ENCODE results near the gene DLGAP1. TPM values are rescaled to one million over a fixed set of nuclear protein-coding genes. Genes with fewer than 3 reads are reported as not detected.

Gene DLGAP1
- total and polyA plus RNA-seq, 10 donors = 0.11 to 6.0 (median 2.1) TPM

DNA sequence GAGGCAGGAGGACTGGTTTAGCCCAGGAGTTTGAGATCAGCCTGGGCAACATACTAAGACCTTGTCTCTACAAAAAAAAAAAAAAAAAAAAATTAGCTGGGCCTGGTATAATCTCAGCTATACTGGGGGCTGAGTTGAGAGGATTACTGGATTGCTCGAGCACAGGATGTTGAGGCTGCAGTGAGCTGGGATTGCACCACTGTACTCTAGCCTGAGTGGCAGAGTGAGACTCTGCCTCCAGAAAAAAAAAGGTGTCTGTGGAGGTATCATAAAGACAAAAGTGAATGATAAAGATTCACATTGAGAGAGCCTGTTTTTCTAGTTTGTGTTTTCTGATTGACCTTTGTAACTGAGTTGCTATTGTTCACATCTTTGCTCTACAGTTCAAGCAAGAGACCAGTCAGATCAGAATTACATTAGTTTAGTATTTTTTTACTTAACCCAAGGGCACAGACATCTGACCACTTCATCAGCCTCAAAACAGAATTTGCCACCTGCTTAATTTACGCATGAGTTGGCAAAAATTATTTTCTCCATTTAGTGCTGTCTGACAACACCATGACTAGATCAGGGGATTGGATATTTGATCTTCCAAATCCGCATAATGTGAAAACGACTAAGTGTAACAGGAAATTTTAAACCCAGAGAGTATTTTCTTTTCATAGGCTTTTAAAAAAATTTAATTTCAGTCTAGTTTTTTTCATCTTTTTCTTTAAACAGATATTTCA lies 734.1 kb downstream of the DLGAP1 start:
- Histone ChIP-seq H3K36me3 (no peaks in the 10 kb centered on the region), H3K4me1 (peaks cover 0 to 42% (median 11%) of the 10 kb centered on the region in 6 donors), H3K4me3 (no peak overlapping the region), H3K27me3 (replicated peaks in 1 of 7) (no peaks in the 10 kb centered on the region), H3K27ac (no peak overlapping the region), H3K9me3 (no peaks in the 10 kb centered on the region)
- intact Hi-C loops (cut with DNase I; ENCODE audit: low total_unique reads) = no loop called here
- WGBS, 5 donors = 74 to 86% (median 81%) methylated on average over 4 of the region's 4 CpGs
- DNase-seq = no peak
- TF ChIP-seq POLR2AphosphoS5 (IDR thresholded peaks at IDR 0.05) = no peak
- TF ChIP-seq, protein P1, sequence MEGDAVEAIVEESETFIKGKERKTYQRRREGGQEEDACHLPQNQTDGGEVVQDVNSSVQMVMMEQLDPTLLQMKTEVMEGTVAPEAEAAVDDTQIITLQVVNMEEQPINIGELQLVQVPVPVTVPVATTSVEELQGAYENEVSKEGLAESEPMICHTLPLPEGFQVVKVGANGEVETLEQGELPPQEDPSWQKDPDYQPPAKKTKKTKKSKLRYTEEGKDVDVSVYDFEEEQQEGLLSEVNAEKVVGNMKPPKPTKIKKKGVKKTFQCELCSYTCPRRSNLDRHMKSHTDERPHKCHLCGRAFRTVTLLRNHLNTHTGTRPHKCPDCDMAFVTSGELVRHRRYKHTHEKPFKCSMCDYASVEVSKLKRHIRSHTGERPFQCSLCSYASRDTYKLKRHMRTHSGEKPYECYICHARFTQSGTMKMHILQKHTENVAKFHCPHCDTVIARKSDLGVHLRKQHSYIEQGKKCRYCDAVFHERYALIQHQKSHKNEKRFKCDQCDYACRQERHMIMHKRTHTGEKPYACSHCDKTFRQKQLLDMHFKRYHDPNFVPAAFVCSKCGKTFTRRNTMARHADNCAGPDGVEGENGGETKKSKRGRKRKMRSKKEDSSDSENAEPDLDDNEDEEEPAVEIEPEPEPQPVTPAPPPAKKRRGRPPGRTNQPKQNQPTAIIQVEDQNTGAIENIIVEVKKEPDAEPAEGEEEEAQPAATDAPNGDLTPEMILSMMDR (IDR thresholded peaks at IDR 0.05 in 8 of 11, conservative IDR thresholded peaks at IDR 0.05 in 3 of 11) = no peak
- no peak for TF ChIP-seq POLR2A (IDR thresholded peaks at IDR 0.05)

DNA sequence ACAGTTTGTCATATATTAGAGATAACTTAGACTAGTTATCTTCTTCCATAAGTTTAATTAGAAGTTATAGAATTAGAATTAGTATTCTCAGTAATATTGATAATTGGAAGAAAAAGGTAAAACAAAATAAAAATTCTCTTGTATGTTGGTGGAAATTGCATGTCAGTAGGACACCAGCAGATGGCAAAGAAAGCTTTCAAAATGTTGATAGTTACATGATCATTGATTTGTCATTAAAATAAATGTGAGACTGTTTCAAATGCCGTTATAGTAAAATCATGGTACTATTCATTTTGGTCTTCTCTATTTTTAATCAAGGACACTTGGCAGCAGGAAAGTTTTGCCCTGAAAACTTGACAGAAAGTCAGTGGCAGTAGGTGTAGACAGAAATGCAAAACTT lies 734.9 kb downstream of the DLGAP1 start:
- H3K4me1 ChIP-seq = peaks cover 0 to 34% (median 7%) of the 10 kb centered on the region in 6 donors
- H3K27me3 ChIP-seq (replicated peaks in 1 of 7) = no peaks in the 10 kb centered on the region
- intact Hi-C loops (cut with DNase I; ENCODE audit: low total_unique reads) = no loop called here
- H3K36me3 ChIP-seq = no peaks in the 10 kb centered on the region
- TF ChIP-seq POLR2A (IDR thresholded peaks at IDR 0.05) (no peak), POLR2AphosphoS5 (IDR thresholded peaks at IDR 0.05) (no peak)
- TF ChIP-seq, protein P1 (IDR thresholded peaks at IDR 0.05 in 8 of 11, conservative IDR thresholded peaks at IDR 0.05 in 3 of 11) = no peak
- 77 to 100% (median 82%) methylated on average over 1 of the region's 1 CpG for WGBS, 5 donors
- DNase-seq = no peak
- no peak overlapping the region for H3K4me3 ChIP-seq
- no peaks in the 10 kb centered on the region for H3K9me3 ChIP-seq
- no peak overlapping the region for H3K27ac ChIP-seq

DNA sequence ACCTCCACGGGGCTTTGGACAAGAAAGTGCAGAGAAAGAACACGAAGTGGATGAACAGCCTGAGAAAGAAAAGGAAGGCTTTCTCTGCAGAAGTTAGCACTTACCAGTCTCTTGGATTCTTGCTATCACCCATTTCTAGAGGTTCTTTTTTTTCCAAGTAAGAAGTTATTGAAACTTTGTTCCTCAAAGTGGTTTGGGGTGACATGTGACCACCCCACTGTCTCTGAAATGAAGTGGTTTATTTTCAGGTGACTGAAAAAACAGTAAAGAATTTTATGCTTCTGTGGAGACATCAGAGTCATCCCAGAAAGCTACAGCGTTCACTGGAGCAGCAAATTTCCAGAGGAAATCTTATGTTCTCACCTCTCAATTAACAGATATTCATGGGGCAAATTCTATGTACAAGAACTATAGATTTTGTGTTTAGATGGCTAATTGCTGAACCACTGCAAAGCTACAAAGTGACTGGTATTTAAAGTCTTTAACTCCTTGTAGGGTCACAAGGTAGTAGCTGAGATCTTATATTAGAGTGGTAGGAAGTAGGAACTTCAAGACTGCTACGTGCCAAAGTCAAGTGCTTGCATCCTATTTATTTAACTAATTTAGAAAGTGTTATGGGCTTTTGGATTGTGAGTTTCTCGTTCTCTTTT lies 737.6 kb downstream of the DLGAP1 start:
- Histone ChIP-seq H3K4me1 (peaks cover 4 to 36% (median 8%) of the 10 kb centered on the region in 6 donors), H3K36me3 (no peaks in the 10 kb centered on the region), H3K27ac (no peak overlapping the region), H3K4me3 (no peak overlapping the region), H3K9me3 (no peaks in the 10 kb centered on the region), H3K27me3 (replicated peaks in 1 of 7) (no peaks in the 10 kb centered on the region)
- intact Hi-C loops (cut with DNase I; ENCODE audit: low total_unique reads) = no loop called here
- WGBS, 5 donors = 33 to 52% (median 35%) methylated on average over 5 of the region's 5 CpGs
- TF ChIP-seq, protein P1 (IDR thresholded peaks at IDR 0.05 in 8 of 11, conservative IDR thresholded peaks at IDR 0.05 in 3 of 11) = no peak
- TF ChIP-seq POLR2A (IDR thresholded peaks at IDR 0.05) (no peak), POLR2AphosphoS5 (IDR thresholded peaks at IDR 0.05) (no peak)
- no peak for DNase-seq

DNA sequence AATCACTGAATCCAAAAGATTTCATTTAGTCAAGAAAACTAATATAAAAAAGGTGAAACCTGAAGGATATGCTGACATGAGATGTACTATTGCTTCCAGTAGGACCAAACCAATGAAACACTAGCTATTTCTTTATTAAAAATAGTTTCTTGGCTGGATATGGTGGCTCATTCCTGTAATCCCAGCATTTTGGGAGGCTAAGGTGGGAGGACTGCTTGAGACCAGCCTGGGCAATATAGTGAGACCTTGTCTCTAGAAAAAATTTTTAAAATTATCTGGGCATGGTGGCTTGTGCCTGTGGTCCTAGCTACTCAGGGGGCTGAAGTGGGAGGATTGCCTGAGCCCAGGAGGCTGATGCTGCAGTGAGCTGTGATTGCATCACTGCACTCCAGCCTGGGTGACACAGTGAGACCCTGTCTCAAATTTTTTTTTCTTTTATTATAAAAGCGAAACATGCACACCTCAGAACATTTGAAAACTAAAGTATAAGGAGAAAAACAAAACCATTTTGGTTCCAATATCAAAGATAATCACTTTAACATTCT lies 738.9 kb downstream of the DLGAP1 start:
- Histone ChIP-seq H3K4me1 (peaks cover 9 to 36% (median 16%) of the 10 kb centered on the region in 6 donors), H3K9me3 (no peaks in the 10 kb centered on the region), H3K27ac (no peak overlapping the region), H3K27me3 (replicated peaks in 1 of 7) (no peaks in the 10 kb centered on the region), H3K4me3 (no peak overlapping the region), H3K36me3 (no peaks in the 10 kb centered on the region)
- TF ChIP-seq, protein P1 (IDR thresholded peaks at IDR 0.05 in 8 of 11, conservative IDR thresholded peaks at IDR 0.05 in 3 of 11) = no peak
- TF ChIP-seq POLR2A (IDR thresholded peaks at IDR 0.05) (no peak), POLR2AphosphoS5 (IDR thresholded peaks at IDR 0.05) (no peak)
- no peak for DNase-seq
- intact Hi-C loops (cut with DNase I; ENCODE audit: low total_unique reads) = no loop called here
- WGBS, 5 donors = 80 to 97% (median 90%) methylated on average over 1 of the region's 1 CpG

Measured in spleen (tissue), 11 donors.